GM04503 (cell line): ENCODE results near the gene CHID1.
A peak's percentile ranks its signal among the peaks of the same experiment; 100 is the strongest.

Experiments
- DNase-seq: peaks from one replicate; pipeline ENCODE4 v3.0.0-alpha.2; 2012; ENCODE audit warnings: low read depth

The CHID1 gene

DNA sequence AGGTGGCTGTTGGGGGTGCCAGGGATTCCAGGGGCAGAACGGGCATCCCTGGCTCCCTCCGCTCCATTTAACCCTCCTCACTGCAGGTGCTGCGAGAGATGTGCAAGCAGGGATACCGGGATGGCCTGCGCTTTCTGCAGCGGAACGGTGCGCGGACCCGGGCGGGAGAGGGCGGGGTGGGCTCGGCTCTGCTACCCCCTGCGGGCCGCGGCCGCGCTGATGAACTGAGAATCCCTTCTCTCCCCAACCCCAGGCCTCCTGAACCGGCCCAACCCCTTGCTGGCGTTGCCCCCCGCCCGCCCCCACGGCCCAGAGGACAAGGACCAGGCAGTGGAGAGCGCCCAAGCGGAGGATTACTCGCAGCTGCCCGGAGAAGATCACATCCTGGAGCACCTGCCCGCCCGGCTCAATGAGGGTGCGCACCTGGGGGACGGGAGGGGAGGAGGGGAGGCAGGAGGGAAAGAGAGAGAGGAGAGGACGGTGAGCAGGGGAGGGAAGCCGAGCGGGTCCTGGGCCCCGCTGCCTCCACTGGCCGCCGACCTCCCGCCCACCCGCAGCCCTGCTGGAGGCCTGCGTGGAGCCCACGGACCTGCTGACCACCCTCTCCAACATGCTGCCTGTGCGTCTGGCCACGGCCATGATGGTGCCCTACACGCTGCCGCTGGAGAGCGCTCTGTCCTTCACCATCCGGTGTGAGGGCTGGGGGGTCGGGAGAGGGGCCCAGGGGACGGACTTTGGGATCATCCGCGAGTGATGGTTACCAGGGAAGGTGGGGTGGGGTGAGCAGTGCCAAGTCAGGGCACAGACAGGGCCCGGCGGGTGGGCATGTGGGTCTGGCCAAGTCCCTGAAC is 86.9 kb downstream of the CHID1 start:
- DNase-seq: no peak

DNA sequence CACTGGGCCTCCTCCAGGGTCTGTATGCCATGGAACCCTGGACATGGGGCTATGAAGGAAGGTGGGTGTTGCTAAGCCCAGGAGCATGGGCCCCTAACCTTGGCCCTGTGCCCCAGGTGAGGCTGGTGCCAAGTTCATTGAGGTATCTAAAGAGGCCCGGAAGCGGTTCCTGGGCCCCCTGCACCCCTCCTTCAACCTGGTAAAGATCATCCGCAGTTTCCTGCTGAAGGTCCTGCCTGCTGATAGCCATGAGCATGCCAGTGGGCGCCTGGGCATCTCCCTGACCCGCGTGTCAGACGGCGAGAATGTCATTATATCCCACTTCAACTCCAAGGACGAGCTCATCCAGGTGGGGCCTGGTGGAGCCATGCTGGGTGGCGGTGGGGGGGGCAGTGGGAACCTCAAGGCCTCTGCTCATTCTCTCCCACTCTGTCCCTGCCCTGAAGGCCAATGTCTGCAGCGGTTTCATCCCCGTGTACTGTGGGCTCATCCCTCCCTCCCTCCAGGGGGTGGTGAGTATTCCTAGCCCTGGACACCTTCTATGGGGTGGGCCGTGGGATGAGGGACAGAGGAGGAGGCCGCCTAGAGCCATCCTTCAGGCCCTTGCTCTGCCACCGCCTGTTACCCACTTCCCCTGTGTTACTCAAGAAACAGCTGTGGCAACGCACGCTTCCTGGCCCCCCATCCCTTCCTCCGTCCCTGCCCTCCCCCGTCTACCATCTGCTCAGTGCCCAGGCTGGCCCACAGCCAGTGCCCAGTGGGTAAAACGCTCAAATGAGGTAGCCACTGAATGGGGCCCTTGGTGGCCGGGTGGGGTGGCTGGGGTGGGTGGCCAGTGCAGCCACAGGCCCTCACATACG is 88.9 kb downstream of the CHID1 start:
- no peak for DNase-seq

DNA sequence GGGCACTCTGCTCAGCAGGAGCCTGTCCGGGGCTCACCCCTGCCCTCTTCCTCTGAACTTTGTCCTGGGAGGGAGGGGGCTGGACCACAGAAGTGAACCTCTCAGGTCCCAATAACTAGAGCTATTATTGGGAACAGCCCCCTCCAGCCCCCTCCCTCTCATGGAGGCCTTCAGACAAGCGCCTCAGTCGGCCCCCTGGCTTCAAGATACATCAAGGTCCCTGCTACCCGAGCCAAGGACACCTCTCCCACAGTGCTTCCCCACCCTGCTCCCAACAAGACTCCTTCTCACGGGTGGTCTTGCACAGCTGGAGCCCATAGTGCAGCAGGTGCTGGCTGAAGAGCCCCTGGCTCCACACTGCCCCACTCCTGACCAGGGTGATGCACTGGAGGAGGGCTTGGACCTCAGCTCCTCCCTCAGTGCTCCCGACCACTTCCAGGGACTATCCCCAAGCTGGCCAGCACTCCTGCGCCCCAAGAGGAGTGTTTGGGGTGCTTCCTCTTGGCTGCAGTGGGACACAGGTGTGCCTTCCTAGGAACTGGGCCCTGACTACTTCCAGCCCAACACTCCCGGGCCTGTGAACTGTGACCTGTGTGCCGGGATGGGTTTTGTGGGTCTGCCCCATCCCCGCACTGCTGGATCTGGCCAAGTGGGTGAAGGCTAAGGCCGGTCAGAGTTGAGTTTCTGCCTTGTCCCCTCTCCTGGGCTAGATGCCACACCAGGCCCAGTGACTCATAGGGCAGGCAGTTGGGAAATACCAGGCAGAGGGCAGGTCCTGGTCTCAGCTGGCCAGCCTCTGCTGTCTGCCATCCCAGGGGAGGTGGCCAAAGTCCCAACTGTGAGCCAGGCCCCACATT is 89.7 kb downstream of the CHID1 start:
- peak; percentile 61 for DNase-seq

DNA sequence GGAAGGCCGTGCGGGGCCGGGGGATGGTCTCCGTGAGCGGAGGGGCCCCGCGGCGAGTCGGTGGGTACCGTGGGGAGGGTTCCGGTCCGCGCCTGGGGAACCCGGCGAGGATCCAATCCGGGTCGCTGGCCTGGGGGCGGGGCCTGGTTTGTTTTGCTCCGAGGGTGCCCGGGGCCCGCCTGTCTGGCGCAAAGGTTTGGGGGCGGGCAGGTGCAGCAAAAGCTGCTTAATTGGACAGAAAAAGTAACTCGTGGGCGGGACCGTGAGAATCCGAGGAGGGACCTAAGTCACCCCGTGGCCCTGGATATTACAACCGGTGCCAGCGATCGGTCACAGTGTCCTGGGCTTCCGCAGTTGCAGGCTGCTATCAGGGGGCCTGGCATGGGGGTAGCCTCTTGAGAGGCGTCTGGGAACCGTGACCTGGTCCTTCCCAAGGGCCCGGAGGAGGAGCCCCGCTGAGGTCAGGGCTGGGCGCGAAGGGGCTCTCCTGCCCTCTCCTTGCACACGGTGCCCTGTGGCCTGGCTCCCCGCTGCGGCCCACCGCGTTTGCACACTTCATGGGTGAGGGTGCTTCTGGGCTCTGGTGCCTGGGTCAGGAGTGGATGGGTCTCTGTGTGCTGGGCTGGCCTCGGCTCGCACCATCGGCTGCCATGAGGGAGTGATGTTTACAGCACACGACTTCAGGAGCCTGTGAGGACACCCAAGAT is 90.5 kb downstream of the CHID1 start:
- no peak for DNase-seq

DNA sequence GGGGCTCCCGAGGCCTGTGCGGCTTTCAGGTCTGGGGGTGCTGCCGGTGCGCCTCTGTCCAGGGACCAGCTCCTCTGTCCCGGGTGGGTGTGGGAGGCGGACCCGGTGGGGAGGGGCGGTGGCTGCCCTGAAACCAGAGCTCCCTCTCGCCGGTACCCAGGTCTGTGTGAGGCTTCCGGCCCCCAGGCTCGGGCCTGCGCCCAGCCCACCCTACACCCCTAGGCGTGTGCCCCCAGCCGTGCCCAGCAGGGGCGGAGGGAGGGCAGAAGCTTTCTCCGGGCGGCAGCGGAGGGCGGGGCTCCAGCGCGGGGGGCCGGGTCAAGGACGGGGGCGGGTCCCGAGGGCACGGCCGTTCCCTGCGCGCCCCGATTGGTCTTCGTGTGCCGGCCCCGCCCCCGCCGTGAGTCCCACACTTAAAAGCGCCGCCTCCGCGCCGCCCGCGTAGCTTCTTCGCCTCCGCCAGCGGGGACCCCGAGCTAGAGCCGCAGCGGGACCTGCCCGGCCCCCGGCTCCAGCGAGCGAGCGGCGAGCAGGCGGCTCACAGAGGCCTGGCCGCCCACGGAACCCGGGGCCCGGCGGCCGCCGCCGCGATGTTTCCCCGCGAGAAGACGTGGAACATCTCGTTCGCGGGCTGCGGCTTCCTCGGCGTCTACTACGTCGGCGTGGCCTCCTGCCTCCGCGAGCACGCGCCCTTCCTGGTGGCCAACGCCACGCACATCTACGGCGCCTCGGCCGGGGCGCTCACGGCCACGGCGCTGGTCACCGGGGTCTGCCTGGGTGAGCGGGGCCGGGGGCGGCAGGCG is 91.3 kb downstream of the CHID1 start:
- no peak for DNase-seq

DNA sequence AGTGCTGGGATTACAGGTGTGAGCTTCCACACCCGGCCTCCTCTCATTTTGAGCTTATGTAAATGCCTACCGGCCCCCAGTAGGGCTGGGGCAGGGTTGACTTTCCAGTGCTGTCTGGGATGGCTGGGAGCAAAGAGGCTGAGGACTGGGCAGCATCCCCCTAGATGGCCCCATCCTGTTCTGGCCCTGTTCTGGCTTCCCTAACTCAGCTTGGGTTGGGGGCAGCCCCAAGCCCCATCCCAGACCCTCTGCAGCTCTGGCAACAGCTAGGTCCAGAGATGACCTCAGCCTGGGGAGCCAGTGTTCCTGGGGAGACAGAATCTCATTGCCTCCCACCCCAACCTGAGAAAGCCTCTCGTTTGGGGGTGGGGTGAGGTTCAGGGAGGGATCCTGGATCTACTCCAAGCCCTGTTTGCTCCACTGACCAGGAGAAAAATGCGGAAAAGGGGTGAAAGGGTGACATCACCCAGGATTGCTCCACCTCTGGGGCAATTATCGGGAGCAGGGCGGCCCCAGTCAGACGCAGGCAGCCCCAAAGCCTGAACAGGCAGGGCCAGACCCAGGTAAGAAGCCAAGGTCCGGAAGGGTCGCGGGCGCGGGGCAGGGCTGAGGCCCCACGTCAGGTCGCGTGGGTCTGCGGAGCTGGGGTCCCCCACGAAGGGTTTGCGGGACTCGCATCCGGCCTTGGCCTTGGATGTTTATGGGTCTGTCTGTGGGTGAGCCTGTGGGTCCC is 92.0 kb downstream of the CHID1 start, which contains the start of gene PNPLA2:
Gene PNPLA2 (plus strand): TSS at position 519 of the 733 bp plus-strand sequence. CDS start 805 bp downstream, outside the sequence.
- peak; percentile 57 for DNase-seq
